ENCODE results near the gene GAK.

Gene GAK

DNA sequence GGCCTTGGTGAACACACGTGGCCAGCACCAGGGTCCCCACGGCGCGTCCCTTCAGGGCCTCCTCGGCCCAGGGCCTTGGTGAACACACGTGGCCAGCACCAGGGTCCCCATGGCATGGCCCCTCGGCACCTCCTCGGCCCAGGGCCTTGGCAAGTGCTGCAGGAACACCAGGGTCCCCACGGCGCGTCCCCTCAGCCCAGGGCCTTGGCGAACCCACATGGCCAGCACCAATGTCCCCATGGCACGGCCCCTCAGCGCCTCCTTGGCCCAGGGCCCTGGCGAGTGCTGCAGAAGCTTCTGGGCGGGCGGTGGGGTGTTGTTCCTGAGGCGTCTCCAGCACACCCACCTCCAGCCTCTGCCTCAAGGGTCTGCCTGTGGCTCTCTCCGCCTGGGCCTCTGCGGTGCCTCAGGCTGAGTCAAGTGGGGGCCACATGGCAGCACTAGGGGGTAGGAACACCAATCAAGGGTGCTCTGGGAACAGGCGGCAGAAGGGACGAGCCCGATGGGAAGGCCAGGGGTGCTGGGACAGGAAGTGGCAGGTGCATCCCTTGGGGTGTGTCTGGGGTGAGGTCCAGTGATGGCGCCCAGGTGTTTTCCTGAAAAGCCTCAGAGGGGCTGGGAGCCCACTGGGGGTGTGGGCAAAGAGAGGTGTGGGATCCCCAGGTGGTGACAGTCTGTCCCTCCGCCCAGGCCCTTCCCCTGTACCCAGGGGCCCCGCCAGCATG is 64.4 kb downstream of the GAK start:
- DNase-seq, result no peak

DNA sequence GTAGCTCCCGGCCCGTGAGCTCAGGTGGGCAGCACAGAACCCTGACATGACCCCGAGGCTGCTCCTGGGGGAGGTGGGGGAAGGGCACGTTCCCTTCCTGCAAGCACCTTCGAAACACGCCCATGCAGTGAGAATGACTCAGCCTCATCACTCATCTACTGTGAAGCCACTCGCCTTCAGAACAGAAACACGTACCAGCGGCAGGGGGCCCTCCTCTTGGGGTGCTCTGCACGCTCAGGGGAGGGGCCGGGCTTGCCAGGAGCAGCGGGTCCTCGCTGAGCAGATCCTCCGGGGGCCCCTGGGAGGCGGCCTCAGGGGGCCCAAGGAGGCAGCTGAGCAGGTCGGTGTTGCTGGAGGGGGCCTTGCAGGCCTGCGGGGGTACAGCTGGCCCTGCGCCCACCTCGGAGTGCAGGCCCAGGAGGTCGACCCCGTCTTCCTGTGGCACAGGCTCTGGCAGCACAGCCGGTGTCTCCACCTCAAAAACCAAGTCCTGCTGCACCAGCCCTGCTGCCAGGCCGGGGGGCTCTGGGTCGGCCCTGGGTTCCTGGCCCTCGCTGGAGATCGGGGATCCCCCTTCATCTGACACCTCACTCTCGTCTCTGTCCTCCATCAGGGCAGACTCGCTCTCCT is 65.2 kb downstream of the GAK start:
- DNase-seq, result no peak

DNA sequence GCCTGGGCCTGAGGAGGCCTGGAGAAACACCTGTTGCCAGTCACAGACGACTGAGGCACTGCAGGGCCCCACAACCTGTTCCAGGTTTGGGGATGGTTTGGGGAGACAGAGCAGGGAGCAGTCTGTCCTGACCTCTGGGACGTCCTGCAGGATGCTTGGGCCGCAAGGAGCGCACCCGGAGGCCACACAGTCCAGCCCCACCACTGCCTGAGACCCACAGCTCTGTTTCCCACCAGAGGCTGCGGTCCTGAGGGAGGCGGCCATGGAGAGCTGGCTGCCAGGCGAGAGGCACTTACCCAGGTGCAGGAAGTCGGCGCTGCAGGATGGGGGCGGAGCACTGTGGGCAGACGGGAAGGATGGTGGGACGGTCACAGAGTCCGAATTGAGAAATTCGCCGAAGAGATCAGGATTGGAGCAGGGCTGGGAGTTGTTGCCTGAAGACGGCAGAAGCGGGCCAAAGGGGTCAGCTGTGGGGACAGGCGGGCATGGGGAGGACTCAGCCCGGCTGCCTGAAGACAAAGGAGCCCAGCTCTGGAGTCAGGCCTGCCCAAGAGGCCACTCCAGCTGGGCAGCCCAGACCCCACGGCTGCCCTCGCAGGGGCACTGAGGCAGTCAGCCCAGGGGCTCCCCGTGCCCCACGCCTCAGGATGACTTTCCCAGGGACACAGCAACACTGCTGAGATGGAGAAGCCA is 65.9 kb downstream of the GAK start:
- no peak for DNase-seq

DNA sequence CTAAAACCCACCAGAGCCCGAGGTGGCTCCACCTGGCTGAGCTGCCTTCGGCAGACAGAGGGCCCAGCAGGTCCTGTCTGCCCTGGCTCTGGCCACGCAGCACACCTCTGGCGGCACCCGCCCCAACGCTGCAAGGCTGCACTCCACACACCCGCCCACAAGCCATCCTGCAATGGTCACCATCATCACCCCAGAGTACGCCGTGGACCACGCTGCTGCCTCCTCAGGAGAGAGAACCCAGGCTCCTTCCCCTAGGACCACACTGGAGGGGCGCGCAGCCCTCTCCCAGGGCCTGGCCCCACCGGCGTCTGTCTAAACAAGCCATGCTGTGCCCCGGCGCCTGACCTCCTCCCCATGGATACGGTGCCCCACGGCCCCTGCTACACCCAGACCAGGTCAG is 66.5 kb downstream of the GAK start:
- no peak for DNase-seq

DNA sequence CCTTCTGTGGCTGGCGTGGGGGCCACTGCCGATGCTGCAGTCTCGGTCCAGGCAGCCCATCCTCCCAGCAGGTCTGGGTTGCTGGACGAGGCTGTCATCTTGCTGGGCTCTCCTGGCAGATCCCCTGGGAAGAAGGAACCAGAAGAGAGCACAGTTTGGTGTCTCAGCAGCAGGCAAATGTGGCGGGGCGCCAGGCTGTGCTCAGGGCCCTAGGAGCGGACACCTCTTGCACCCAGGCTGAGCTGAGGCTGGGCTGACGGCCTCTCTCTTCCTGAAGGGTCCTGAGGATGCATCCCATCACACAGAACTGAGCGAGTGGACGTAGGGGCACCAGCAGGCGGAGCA is 67.0 kb downstream of the GAK start:
- DNase-seq, result no peak

DNA sequence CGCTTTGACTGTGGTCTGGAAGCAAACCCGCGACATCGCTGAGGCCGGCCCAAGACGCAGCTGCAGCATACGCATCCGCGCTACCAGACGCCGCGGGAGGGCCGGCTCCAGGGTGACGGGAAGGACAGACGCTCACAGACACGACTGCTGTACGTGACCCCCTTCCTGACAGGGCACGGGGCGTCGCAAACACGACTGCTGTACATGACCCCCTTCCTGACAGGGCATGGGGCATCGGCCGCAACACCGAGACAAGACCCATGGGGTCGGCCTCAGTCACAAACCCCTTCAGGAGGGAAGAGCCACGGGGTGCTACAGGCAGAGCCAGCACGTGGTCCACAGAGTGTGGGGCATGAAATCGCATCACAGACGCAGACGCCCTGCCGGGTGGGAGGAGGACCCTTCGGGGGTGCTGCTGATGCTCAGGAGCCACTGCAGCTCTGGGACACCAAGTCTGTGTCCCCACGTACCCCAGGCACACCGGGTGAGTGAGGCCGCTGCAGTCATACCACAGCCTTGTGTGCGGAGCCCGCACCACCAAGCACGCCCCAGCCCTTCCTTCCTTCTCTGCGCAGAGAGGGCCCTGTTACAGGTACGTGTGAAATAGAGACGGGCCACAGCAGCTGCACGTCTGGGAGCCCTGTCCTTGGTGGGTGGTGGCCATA is 67.5 kb downstream of the GAK start:
- DNase-seq, result no peak

DNA sequence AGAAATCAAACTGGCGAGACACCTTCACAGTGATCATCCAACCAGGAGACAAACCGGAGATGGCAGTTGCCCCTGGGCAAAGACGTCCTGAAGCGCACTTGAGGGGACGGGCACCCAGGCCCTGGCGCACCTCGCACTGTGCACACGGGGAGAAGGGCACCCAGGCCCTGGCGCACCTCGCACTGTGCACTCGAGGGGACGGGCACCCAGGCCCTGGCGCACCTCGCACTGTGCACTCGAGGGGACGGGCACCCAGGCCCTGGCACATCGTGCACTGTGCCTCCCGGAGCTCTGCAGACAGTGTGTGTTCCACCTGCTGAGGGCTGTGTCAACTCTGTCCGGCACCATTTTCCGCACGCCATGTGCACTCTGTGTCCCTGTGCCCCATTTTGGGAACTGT is 71.6 kb downstream of the GAK start:
- DNase-seq, result no peak

DNA sequence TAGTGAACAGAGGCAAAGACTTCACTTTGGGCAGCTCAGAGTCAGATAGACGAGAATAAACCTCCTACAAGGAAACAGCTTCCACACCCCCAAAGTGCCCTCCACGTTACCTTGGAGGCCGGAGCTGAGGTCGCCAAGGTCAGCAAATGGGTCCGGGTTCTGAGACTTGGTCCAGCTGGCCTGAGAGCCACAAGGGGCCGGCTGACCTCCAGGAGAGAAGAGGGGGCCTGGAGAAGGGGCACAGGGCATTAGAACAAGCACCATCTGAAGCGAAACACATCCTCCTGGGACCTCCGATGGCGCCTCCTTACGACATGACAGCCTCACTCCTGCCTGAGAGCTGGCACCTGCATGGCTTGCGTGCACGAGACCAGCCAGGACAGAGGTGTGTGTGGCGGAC is 72.6 kb downstream of the GAK start:
- DNase-seq, result no peak

DNA sequence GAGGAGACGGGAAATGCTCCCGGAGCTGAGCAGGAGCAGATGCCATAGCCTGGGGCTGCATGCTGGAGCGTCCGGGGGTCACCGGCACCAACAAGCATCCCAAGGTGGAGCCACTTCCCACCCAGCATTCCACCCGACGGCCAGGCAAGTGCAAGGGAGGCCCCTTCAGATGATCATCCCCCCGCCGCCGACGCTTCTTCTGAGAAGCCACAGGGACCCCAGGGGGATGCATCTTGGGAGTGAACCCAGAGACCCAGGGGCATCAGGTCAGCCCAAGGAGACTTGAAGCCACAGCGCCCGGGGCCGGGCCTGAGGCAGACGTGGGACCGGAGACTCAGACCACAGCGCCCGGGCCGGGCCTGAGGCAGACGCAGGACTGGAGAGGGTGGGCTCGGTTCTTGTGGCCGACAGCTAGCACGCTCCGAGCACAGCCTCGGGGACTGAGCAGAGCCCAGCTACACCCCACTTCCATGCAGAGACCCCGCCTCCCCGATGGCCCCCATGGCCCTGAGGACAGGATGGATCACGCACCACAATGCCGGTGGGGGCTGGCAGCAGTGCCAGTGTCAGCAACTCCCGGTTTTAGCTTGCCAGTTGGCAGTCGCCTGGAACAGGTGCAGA is 73.2 kb downstream of the GAK start:
- no peak for DNase-seq

DNA sequence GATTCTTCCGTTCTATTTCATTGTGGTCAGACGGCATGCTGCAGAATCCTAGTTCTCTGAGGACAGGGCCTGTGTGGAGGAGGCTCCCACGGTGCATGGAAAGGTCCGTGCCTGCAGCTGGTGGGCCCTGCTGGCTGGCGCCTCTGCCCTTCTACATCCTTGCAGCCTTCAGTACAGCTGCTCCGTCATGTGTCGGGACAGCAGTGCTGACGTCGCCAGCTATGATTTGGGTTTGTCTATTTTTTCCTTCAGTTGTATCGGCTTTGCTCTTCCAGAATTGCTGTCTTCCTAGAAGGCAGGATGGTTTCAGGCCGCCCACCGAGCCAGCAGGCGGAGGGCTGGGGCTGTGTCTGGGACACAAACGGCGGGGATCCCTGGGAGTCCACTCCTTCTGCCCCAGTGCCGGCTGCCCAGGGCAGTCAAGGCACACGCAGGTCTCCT is 74.1 kb downstream of the GAK start:
- no peak for DNase-seq

DNA sequence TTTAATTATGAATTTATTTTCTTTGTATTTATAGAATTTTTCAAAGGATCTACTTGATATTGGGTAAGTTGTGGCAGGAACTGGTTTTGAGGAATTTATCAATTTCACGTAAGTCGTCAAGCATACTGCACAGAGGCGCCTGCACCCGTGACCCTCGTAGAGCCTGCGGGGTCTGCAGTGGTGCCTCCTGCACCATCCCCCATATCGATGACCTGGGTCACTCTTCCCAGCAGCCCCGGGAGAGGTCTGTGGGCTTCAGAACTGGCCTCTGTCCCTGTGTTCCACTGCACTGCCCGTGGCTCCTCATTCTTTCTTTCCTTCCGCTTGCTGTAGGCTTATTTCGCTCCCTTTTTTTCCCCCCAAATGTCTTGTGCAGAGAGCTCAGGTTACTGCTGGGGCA is 74.7 kb downstream of the GAK start:
- no peak for DNase-seq

DNA sequence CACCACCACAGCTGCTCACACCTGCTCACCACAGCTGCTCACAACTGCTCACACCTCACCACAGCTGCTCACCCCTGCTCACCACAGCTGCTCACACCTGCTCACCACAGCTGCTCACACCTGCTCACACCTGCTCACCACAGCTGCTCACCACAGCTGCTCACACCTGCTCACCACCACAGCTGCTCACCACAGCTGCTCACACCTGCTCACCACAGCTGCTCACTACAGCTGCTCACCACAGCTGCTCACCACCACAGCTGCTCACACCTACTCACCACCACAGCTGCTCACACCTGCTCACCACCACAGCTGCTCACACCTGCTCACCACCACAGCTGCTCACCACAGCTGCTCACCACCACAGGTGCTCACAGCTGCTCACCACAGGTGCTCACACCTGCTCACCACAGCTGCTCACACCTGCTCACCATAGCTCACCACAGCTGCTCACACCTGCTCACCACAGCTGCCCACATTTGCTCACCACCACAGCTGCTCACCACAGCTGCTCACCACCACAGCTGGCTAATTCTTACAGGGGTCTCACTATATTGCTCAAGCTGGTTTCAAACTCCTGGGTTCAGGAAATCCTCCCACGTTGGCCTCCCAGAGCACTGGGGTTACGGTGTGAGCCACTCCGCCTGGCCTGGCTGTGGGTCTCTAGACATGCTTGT is 75.8 kb downstream of the GAK start:
- no peak for DNase-seq

DNA sequence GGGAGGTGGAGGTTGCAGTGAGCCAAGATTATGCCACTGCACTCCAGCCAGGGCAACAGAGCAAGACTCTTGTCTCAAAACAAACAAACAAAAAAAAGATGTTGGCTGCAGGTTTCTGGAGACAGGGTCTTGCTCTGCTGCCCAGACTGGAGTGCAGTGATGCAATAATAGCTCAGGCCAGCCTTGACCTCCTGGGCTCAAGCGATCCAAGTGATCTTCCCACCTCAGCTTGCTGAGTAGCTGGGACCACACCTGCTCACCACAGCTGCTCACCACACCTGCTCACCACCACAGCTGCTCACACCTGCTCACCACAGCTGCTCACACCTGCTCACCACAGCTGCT is 76.3 kb downstream of the GAK start:
- DNase-seq, result no peak

DNA sequence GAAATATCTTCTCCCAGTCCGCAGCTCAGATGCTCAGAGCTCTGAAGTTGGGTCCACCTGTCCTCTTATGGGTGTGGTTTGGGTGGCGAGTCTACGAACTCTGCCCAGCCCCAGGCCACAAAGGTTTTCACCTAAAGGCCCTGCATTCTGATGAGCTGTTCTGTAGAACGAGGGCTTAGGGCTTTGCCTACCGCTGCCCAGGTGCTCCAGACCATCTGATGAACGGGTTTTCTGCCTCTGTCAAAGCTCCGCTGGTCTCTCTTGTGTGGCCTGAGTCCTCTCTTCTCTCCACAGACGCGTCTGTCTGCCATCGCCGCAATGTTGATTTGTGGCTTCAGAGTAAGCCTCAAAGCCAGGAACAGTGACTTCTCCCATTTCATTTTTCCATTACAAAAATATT is 77.8 kb downstream of the GAK start:
- DNase-seq, result no peak

DNA sequence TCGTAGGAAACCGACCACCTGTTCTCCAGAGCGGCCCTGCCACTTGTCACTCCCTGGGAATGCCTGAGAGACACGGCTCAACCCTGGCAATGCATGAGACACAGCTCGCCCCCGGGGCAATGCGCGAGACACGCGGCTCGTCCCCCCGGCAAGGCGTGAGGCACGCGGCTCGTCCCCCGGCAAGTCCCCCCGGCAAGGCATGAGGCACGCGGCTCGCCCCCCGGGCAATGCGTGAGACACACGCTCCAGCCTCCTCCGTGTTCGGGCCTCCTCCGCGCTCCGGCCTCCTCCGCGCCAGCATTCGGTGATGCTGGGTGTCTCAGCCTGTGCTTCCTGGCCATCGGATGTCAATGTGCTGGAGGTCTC is 78.7 kb downstream of the GAK start:
- no peak for DNase-seq

DNA sequence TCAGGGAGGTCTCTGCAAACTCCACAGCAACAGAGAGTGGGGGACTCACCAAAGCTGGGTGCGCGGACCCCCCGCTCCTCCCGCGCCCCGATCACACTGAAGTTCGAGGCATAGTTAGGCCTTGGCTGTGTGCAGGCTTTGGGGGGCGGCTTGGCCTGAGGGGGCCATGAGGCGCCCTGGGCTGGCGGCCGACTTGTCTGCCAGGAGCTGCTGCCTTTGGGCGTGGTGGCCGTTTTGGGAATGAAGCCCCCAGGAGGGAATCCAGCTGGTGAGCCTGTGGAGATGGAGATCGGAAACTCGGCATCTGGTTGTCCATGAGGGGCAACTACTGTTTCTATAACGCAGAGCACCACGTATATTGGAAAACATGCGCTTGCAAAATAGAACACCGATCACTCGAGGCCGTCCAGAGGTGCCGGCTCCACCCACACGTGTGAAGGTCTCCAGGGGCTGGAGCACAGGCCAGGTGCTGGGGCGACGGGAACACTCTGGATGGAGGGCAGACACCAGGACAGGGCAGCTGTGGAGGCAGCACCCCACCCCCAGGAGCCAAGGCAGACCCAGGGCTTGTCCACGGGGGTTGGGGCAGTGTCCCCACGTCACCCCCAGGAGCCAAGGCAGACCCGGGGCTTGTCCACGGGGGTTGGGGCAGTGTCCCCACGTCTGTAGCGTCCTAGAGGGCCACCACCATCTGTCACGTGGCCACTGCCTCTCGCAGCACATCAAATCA is 80.2 kb downstream of the GAK start:
- DNase-seq, result no peak

DNA sequence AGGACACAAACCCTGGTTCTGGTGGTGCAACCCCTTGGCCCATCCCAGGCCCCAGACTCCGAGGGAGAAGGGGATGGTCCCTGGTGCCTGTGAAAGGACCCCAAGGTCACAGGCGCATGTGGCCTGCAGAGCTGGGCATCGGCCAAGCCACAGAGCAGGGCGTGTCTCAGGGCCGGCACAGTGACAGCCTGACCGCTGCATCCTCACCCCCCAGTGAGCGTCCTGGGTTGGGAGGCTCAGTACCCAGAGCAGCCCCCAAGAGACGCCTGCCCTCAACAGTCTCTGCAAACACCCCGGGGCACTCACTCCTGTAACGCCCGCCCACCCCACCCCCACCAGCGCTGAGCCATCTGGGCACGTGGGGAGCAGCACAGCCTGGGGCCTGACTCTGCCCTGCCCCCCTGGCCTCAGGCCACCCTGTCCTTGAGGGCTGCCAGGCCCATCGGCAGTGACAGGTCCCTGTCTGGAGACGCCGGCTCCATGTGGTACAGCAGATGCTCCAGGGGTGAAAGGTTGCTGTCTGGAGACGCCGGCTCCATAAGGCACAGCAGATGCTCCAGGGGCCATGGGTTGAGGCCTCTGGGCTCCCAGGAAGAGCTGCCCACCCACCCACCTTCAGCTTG is 81.7 kb downstream of the GAK start:
- DNase-seq, result no peak

DNA sequence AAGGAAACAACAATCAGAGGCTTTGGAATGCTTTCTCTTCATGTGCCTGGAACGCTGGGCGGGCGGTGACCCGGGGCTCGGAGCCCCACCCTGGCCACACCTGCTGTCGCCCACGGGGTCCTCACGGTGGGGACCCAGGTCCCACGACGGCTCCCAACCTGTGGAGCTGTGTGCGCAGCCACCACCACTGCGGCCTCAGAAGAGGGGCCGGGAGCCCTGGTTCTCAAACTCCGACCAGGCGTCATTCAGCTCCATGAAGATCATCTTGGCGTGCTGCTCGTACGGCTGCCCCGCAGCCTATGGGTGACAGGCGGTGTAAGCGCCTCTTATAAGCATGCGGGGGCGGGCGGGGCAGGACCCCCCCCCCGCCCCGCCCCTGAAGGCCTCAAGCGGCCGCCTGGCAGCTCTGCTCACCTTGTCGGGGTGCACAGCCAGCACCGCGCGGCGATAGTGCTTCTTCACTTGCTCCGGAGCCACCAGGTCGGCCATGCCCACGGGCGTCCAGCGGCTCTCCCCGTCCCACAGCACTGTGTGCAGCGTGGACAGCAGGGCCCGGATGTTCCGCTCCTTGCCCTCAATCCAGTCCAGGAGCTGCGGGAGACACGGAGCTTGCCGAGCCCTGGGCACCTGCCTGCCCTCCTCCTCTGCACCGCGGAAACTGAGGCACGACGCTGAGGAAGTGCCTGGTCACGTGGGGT is 82.5 kb downstream of the GAK start:
- no peak for DNase-seq

DNA sequence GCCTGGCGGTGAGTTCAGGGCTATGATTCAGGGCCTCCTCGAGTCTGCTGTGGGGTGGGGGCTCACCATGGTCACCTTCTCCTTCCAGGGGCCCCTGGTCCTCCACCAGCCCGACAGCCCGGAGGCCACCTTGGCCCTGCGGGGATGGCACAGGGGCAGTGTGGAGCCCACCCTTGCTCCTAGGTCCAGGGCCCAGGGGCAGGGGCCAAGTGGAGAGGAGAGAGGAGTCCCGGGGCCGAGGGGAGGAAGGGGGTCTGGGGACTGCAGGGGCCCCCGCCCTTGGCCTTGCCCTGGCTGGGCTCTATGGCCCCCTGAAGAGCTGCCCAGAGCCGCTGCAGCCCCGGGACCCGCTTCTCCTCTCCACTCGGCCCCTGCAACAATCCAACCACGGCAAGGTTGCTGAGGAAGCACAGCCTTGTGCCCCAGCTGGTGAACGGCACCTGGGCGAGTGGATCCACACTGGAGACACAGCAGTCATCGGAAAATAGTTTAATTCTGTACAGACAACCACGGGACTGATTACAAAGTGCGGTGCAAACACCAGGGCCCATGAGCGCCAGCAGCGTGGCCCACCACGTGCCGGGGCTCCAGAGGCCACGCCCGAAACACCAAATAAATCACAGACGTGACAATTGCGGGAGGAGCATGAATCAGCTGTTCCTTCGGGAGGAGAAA is 83.2 kb downstream of the GAK start:
- DNase-seq, result no peak

DNA sequence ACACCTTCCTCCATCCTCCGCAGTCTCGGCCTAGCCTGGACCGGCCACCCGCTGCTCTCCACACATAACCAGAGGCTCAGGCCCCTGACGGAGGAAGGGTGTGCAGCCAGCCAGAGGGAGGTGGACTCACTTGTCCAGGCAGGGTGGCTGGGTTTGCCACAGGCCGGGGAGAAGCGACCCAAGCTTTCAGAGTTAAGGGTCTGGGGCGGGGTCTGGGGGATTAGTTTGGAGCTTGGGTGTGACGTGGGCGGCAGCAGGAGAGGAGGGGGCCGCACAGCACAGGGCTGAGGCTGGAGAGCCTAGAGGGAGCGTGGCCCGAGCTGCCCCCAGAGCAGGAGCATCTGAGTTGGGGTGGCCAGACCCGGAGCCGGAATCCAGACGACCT is 83.8 kb downstream of the GAK start:
- no peak for DNase-seq

DNA sequence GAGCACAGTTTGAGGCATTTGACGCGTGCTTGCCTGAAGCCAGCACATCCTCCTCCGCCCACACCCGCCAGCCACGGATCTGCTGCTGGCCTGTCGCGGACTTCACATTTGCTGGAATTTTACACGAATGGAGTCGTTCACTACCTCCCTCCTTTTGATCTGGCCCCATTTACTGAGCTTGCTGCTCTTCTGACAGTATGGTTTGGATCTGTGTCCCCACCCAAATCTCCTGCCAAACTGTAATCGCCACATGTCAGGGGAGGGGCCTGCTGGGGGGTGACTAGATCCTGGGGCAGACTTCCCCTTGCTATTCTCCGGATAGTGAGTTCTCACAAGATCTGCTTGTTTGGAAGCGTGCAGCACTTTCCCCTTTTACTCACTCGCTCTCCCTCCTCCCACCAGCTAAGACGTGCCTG is 86.3 kb downstream of the GAK start:
- no peak for DNase-seq
